GM23248 (cell line): ENCODE data around the gene TEX261. TPM values are rescaled to one million over a fixed set of nuclear protein-coding genes. Genes with fewer than 3 reads are reported as not detected.
A peak's percentile ranks its signal among the peaks of the same experiment; 100 is the strongest.
"Not testable (repeated sequence)": the region's sequence is repeated elsewhere in the genome, so short reads cannot be mapped to it uniquely, and the experiment has no call there.

Source experiments
- DNase-seq: peaks from one replicate; pipeline ENCODE4 v3.0.0-alpha.2; 2015
- H2AFZ ChIP-seq: fragments of 200-600 bp; sonication (generic); 2 replicates; pipeline ENCODE4 v1.6.1; 2016; ENCODE audit warnings: antibody characterized with exemption
- H3F3A ChIP-seq: fragments of 200-600 bp; sonication (generic); 2 replicates; pipeline ENCODE4 v1.6.1; 2016; ENCODE audit warnings: mild to moderate bottlenecking, antibody characterized with exemption, mixed run types; ENCODE audit not compliant: insufficient read depth
- H3K27ac ChIP-seq: fragments of 200-600 bp; sonication (generic); 2 replicates; pipeline ENCODE4 v1.5.1; 2016; ENCODE audit warnings: mild to moderate bottlenecking
- H3K27me3 ChIP-seq: fragments of 200-600 bp; sonication (generic); replicated peaks from 2 replicates; pipeline ENCODE4 v1.6.1; 2016; ENCODE audit warnings: mild to moderate bottlenecking; ENCODE audit not compliant: insufficient read depth
- H3K36me3 ChIP-seq: fragments of 200-600 bp; sonication (generic); 2 replicates; pipeline ENCODE4 v1.6.1; 2016; ENCODE audit warnings: low read depth, mild to moderate bottlenecking
- H3K4me1 ChIP-seq: fragments of 200-600 bp; sonication (generic); 2 replicates; pipeline ENCODE4 v1.6.1; 2016; ENCODE audit warnings: mild to moderate bottlenecking; ENCODE audit not compliant: insufficient read depth
- H3K4me2 ChIP-seq: fragments of 200-600 bp; sonication (generic); one replicate; pipeline ENCODE4 v1.6.1; 2016; ENCODE audit warnings: mild to moderate bottlenecking; ENCODE audit not compliant: unreplicated experiment
- H3K4me3 ChIP-seq: fragments of 200-600 bp; sonication (generic); 2 replicates; pipeline ENCODE4 v1.5.1; 2016; ENCODE audit warnings: mild to moderate bottlenecking
- H3K79me2 ChIP-seq: fragments of 200-600 bp; sonication (generic); 2 replicates; pipeline ENCODE4 v1.6.1; 2016; ENCODE audit warnings: mild to moderate bottlenecking; ENCODE audit not compliant: insufficient read depth
- H3K9ac ChIP-seq: fragments of 200-600 bp; sonication (generic); 2 replicates; pipeline ENCODE4 v1.6.1; 2016; ENCODE audit warnings: mild to moderate bottlenecking
- H3K9me2 ChIP-seq: fragments of 200-600 bp; sonication (generic); 2 replicates; pipeline ENCODE4 v1.6.1; 2016; ENCODE audit warnings: mixed run types, mild to moderate bottlenecking, moderate library complexity; ENCODE audit not compliant: insufficient read depth
- H3K9me3 ChIP-seq: fragments of 200-600 bp; sonication (generic); one replicate; pipeline ENCODE4 v1.6.1; 2017; ENCODE audit warnings: low read depth
- H4K20me1 ChIP-seq: fragments of 200-600 bp; sonication (generic); 2 replicates; pipeline ENCODE4 v1.6.0; 2016; ENCODE audit not compliant: insufficient read depth
- EZH2 ChIP-seq: fragments of 200-600 bp; sonication (generic); IDR thresholded peaks from 2 replicates; pipeline ENCODE4 v1.6.1; 2018; ENCODE audit warnings: antibody characterized with exemption, mild to moderate bottlenecking; ENCODE audit not compliant: insufficient read depth, poor library complexity, severe bottlenecking
- EZH2phosphoT487 ChIP-seq: fragments of 200-600 bp; sonication (generic); IDR thresholded peaks from 2 replicates; pipeline ENCODE4 v1.6.1; 2018; ENCODE audit warnings: antibody characterized with exemption, moderate library complexity, mild to moderate bottlenecking, low read depth; ENCODE audit not compliant: insufficient read depth
- WGBS, 2 experiments: methylation state at CpG; one replicate each; pipeline ENCODE4 v1.1.6; 2015 to 2017; ENCODE audit warnings: low lambda C conversion rate in 2 of 2, low coverage in 1 of 2; ENCODE audit errors: missing lambda C conversion rate in 2 of 2; 5-methylcytosine and 5-hydroxymethylcytosine counted together
- in situ Hi-C: fragments of 300-500 bp; cut with MboI; formaldehyde crosslinking; loops from 2 replicates; pipeline ENCODE4 v1.15.0; 2020
- polyA plus RNA-seq: library from polyadenylated mRNA; unstranded; fragments of >200 nt; fragmentation: Nextera tagmentation; extraction: Ambion mirVana; gene quantifications from 2 replicates; pipeline ENCODE4 v1.2.1, GENCODE V29; 2016
- total RNA-seq: library from RNA; depleted of rRNA; stranded (reverse); fragments of >200 nt; shearing (Covaris generic); gene quantifications from 2 replicates; pipeline ENCODE4 v1.2.3, GENCODE V29; 2014

TEX261 gene
- total and polyA plus RNA-seq, 2 experiments from 2014 or later = 54.1 to 64.1 TPM

DNA sequence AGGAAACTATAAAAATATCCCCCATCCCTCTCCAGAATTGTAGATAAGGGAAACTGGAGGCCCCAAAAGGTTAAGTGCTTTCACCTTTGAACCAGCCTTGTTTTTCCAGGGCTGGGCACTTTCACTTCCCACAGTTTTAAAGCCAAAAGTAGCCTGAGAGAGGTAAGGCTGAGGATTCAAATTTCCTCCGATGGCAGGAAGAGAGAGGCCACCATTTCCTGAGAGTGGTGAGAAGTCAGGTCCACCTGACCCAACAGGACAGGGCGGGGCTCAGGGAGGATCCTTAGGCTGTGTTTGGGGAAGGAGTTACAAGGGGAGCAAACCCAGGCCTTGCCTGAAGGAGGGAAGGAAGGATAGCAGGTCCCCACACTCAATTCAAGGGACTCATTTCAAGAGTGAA lies 4.7 kb upstream of the TEX261 start:
- Histone ChIP-seq H3K27me3 (0 out of 2 replicates have a peak, but pooled peaks cover 3% of the 10 kb centered on the region), H3K4me3 (no peak overlapping the region), H3K79me2 (peaks cover 2% of the 10 kb centered on the region), H3K36me3 (no peaks in the 10 kb centered on the region), H3K9ac (no peak overlapping the region), H3F3A (no peaks in the 10 kb centered on the region), H2AFZ (no peak overlapping the region), H3K9me2 (no peaks in the 10 kb centered on the region), H3K4me2 (no peak overlapping the region), H3K9me3 (no peaks in the 10 kb centered on the region), H4K20me1 (no peaks in the 10 kb centered on the region), H3K4me1 (peaks cover 3% of the 10 kb centered on the region; the same call in 1 of the 2 replicates), H3K27ac (no peak overlapping the region)
- no peak for TF ChIP-seq EZH2phosphoT487
- TF ChIP-seq EZH2 = no peak
- WGBS, 2 experiments = 76% methylated on average over 2 of the region's 2 CpGs
- no peak for DNase-seq
- in situ Hi-C loops = no loop called here

DNA sequence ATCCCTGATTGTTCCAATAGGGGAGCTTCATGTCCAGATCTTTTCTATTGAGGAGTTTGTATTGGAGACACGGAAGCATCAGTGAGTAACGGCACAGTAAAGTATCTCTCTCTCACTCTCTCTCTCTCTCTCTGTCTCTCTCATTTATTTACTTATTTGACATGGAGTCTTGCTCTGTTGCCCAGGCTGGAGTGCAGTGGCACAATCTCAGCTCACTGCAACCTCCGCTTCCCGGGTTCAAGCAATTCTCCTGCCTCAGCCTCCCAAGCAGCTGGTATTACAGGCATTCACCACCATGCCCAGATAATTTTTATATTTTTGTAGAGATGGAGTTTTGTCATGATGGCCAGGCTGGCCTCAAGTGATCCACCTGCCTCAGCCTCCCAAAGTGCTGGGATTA lies 4.2 kb upstream of the TEX261 start:
- in situ Hi-C loops, H3F3A ChIP-seq, H3K9ac ChIP-seq, H3K79me2 ChIP-seq, H3K9me2 ChIP-seq, DNase-seq, H3K9me3 ChIP-seq, H3K4me1 ChIP-seq, H2AFZ ChIP-seq, H3K27ac ChIP-seq, H4K20me1 ChIP-seq, H3K36me3 ChIP-seq, H3K4me2 ChIP-seq, H3K4me3 ChIP-seq, H3K27me3 ChIP-seq: not testable (repeated sequence)
- 72% methylated on average over 4 of the region's 4 CpGs for whole genome bisulfite sequencing, 2 experiments

DNA sequence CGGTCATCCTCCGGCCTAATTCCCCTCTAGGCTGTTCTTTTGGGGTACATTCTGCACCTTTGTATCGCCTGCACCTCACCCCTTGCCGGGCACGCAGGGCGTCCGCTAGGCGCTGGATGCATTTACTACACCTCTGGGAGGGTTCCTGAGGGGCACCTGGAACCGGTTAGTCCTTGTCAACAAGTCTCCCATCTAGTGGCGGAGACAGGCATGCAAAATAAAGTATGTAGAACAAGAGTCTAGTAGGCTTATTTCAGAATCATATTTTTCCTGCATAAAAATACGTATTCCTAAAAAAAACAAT lies 705 bp upstream of the TEX261 start:
- Histone ChIP-seq H4K20me1 (no peaks in the 10 kb centered on the region), H3K4me1 (peaks cover 10% of the 10 kb centered on the region; the same call in 1 of the 2 replicates), H3K9ac (peak overlapping the region; percentile 60; the same call in 1 of the 2 replicates), H2AFZ (peak overlapping the region; percentile 98), H3K9me2 (no peaks in the 10 kb centered on the region), H3K4me3 (peak overlapping the region; percentile 78), H3K4me2 (peak overlapping the region; percentile 96), H3K27ac (no peak overlapping the region), H3K36me3 (no peaks in the 10 kb centered on the region), H3F3A (no peaks in the 10 kb centered on the region), H3K79me2 (peaks cover 42% of the 10 kb centered on the region), H3K27me3 (no peaks in the 10 kb centered on the region), H3K9me3 (no peaks in the 10 kb centered on the region)
- WGBS, 2 experiments = 9 to 14% methylated on average over 11 of the region's 11 CpGs
- in situ Hi-C loops = no loop called here
- TF ChIP-seq EZH2phosphoT487 = no peak
- no peak for TF ChIP-seq EZH2
- DNase-seq = peak; percentile 48

DNA sequence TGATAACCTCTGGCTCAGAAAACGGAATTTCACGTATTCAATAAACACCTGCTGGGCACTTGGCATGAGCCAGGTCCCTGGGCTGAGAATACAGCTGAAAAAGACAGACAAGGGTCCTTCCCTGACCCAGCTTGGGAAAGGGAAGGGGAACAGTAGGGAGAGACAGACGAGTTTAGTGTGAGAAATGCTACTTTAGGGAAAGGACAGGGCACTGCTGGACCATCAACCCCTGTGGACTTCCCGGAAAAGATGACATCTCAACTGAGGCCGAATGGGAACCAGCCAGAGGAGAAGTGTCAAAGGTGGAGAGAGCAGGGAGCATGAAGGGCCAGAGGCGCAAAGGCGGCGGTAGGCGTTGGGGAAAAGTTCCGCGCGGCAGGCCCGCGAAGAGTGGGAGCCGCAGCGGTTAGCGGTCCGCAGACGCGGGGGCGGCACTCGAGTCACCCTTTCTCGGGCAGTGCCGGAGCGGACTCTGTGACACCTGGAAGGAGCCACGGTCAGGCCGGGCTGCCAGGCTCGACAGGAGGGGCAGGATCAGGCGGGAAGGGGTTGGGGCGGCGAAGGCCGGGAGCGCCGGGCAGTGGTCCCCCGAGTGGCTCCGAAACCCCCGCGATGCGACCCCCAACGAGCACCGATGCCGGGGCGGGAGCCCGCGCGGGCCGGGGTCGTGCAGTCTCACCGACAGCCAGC lies 519 bp downstream of the TEX261 start:
- Histone ChIP-seq H4K20me1 (no peaks in the 10 kb centered on the region), H3K9me3 (no peaks in the 10 kb centered on the region), H3K27me3 (no peaks in the 10 kb centered on the region), H3K79me2 (peaks cover 49% of the 10 kb centered on the region), H3K27ac (0 out of 2 replicates have a peak overlapping the region, but pooled peaks have one; percentile 24), H3K4me1 (peaks cover 10% of the 10 kb centered on the region; the same call in 1 of the 2 replicates), H3K36me3 (no peaks in the 10 kb centered on the region; the same call in 1 of the 2 replicates), H3K4me3 (peak overlapping the region; percentile 78), H3K9ac (peak overlapping the region; percentile 90), H3K9me2 (no peaks in the 10 kb centered on the region), H2AFZ (peak overlapping the region; percentile 77), H3K4me2 (peak overlapping the region; percentile 87), H3F3A (no peaks in the 10 kb centered on the region)
- TF ChIP-seq EZH2 (no peak), EZH2phosphoT487 (no peak)
- DNase-seq = peak; percentile 77
- in situ Hi-C loops = no loop called here
- WGBS, 2 experiments = 1% methylated on average over 31 to 39 of the region's 49 CpGs
